Thoracic aorta (tissue), 2 donors: ENCODE results near the gene NEK4. TPM values are rescaled to one million over a fixed set of nuclear protein-coding genes. Genes with fewer than 3 reads are reported as not detected.
"Not testable (repeated sequence)": the region's sequence is repeated elsewhere in the genome, so short reads cannot be mapped to it uniquely, and the experiment has no call there.

Experiments used
- ATAC-seq: fragments of 150-250 bp; one replicate; pipeline ENCODE4 v1.8.0; 2017; ENCODE audit warnings: low read depth; ENCODE audit not compliant: insufficient number of reproducible peaks, low FRiP score
- DNase-seq: peaks from one replicate; pipeline ENCODE4 v3.0.0-alpha.2; 2020; ENCODE audit warnings: low spot score
- H3K27ac ChIP-seq, 2 donors: fragments of 200-600 bp; sonication (generic); 1 replicate in 1 of 2; 2 replicates in 1 of 2; pipeline ENCODE4 v1.5.1; 2016; ENCODE audit warnings: mild to moderate bottlenecking in 2 of 2, moderate library complexity in 2 of 2
- H3K27me3 ChIP-seq: fragments of 200-600 bp; sonication (generic); replicated peaks from 2 replicates; pipeline ENCODE4 v1.6.0; 2016; ENCODE audit warnings: mild to moderate bottlenecking; ENCODE audit not compliant: insufficient read depth
- H3K36me3 ChIP-seq: fragments of 200-600 bp; sonication (generic); one replicate; pipeline ENCODE4 v1.5.1; 2016
- H3K4me1 ChIP-seq, 2 donors: fragments of 200-600 bp; sonication (generic); 1 replicate in 1 of 2; 2 replicates in 1 of 2; pipeline versions ENCODE4 v1.5.1 to v1.6.0; 2016; ENCODE audit warnings: low read depth in 2 of 2, mild to moderate bottlenecking in 1 of 2; ENCODE audit not compliant: control insufficient read depth in 1 of 2
- H3K4me3 ChIP-seq: fragments of 200-600 bp; sonication (generic); 2 replicates; pipeline ENCODE4 v1.5.1; 2016; ENCODE audit warnings: mild to moderate bottlenecking
- H3K9me3 ChIP-seq: fragments of 200-600 bp; sonication (generic); 2 replicates; pipeline ENCODE4 v1.5.1; 2016
- total RNA-seq, 2 donors: library from RNA; depleted of rRNA; stranded (reverse); fragments of >200 nt; gene quantifications; one replicate each; pipeline versions ENCODE4 v1.1.0 to v1.2.3, GENCODE V29; 2016
- TF ChIP-seq, protein P1 (sequence below): fragments of 200-600 bp; sonication (generic); IDR thresholded peaks from one replicate; pipeline ENCODE4 v1.5.1; 2019; ENCODE audit warnings: antibody characterized with exemption

Gene NEK4
- total RNA-seq, 2 donors from 2014 or later: 17.5 to 24.4 TPM

GRCh38 chr3:52730681-52731080 lies 40.1 kb downstream of the NEK4 start:
- Histone ChIP-seq H3K27ac (no peak overlapping the region), H3K4me3 (no peak overlapping the region), H3K27me3 (no peaks in the 10 kb centered on the region), H3K36me3 (peaks cover 26% of the 10 kb centered on the region), H3K9me3 (peaks cover 4% of the 10 kb centered on the region), H3K4me1 (no peaks in the 10 kb centered on the region)
- DNase-seq (no peak), ATAC-seq (no peak)
- TF ChIP-seq, protein P1, sequence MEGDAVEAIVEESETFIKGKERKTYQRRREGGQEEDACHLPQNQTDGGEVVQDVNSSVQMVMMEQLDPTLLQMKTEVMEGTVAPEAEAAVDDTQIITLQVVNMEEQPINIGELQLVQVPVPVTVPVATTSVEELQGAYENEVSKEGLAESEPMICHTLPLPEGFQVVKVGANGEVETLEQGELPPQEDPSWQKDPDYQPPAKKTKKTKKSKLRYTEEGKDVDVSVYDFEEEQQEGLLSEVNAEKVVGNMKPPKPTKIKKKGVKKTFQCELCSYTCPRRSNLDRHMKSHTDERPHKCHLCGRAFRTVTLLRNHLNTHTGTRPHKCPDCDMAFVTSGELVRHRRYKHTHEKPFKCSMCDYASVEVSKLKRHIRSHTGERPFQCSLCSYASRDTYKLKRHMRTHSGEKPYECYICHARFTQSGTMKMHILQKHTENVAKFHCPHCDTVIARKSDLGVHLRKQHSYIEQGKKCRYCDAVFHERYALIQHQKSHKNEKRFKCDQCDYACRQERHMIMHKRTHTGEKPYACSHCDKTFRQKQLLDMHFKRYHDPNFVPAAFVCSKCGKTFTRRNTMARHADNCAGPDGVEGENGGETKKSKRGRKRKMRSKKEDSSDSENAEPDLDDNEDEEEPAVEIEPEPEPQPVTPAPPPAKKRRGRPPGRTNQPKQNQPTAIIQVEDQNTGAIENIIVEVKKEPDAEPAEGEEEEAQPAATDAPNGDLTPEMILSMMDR: no peak

GRCh38 chr3:52728753-52729152 lies 42.0 kb downstream of the NEK4 start:
- H3K36me3 ChIP-seq: peaks cover 17% of the 10 kb centered on the region
- ATAC-seq, H3K4me1 ChIP-seq, H3K27ac ChIP-seq, H3K27me3 ChIP-seq, DNase-seq, H3K4me3 ChIP-seq, H3K9me3 ChIP-seq: not testable (repeated sequence)

DNA sequence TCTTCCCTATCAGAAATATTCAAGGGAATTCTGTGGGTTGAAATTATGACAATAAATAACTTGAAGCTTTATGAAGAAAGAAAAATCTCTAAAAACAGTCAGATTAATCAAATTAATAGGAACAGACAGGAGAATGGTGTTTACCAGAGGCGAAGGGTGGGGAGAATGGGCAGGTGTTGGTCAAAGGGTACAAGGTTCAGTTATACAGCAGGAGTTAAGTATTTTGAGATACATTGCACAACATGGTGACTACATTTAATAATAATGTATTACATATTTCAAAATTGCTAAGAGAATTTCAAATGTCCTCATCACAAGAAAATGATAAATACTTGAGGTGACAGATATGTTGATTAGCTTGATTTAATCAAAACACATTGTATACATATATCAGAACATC lies 46.2 kb downstream of the NEK4 start:
- TF ChIP-seq, protein P1: no peak
- no peak overlapping the region for H3K27ac ChIP-seq
- no peak overlapping the region for H3K4me3 ChIP-seq
- no peaks in the 10 kb centered on the region for H3K27me3 ChIP-seq
- DNase-seq (no peak), ATAC-seq (no peak)
- peaks cover 4% of the 10 kb centered on the region for H3K9me3 ChIP-seq
- H3K36me3 ChIP-seq: no peaks in the 10 kb centered on the region
- no peaks in the 10 kb centered on the region for H3K4me1 ChIP-seq

GRCh38 chr3:52723935-52724334 lies 46.8 kb downstream of the NEK4 start:
- Histone ChIP-seq H3K9me3 (peaks cover 4% of the 10 kb centered on the region), H3K36me3 (peaks cover 4% of the 10 kb centered on the region), H3K27ac (no peak overlapping the region), H3K4me1 (no peaks in the 10 kb centered on the region), H3K4me3 (no peak overlapping the region), H3K27me3 (no peaks in the 10 kb centered on the region)
- ATAC-seq (no peak), DNase-seq (no peak)
- TF ChIP-seq, protein P1: no peak

GRCh38 chr3:52722491-52722890 lies 48.2 kb downstream of the NEK4 start:
- H3K27ac ChIP-seq: no peak overlapping the region
- H3K27me3 ChIP-seq: no peaks in the 10 kb centered on the region
- ATAC-seq (no peak), DNase-seq (no peak)
- no peaks in the 10 kb centered on the region for H3K9me3 ChIP-seq
- peaks cover 4% of the 10 kb centered on the region for H3K36me3 ChIP-seq
- TF ChIP-seq, protein P1: no peak
- H3K4me3 ChIP-seq: no peak overlapping the region
- H3K4me1 ChIP-seq: no peaks in the 10 kb centered on the region

DNA sequence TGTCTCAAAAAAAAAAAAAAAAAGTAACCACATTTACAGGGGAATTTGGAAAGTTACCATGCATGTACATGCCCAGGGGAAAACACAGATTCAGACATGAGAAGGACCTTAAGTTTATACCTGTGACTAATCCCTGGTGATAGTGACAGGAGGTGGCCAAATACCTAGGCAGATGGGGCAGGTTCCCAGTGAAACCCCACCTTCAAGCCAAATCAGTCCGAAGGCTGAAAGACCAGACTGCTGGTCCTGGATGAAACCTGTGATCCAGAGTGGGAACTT lies 49.1 kb downstream of the NEK4 start:
- H3K27me3 ChIP-seq: no peaks in the 10 kb centered on the region
- H3K4me1 ChIP-seq: no peaks in the 10 kb centered on the region
- ATAC-seq: no peak
- no peak overlapping the region for H3K4me3 ChIP-seq
- no peaks in the 10 kb centered on the region for H3K9me3 ChIP-seq
- TF ChIP-seq, protein P1: no peak
- no peak for DNase-seq
- peaks cover 4% of the 10 kb centered on the region for H3K36me3 ChIP-seq
- H3K27ac ChIP-seq: no peak overlapping the region
